BJ (cell line): ENCODE measurements around the gene CA7. TPM values are rescaled to one million over a fixed set of nuclear protein-coding genes. Genes with fewer than 3 reads are reported as not detected.

Experiments
- CTCF ChIA-PET: fragments of 350-600 bp; formaldehyde crosslinking; extraction: SDS; loops from one replicate; lab custom pipeline; 2021; ENCODE audit warnings: antibody characterized with exemption, inconsistent platforms; lab: Yijun Ruan, JAX
- POLR2A ChIA-PET: fragments of 300-600 bp; sonication (Branson Sonifier 250); formaldehyde crosslinking; extraction: SDS; loops from one replicate; lab custom pipeline; 2021; ENCODE audit warnings: antibody characterized with exemption; lab: Charles Lee
- DNase-seq: peaks from one replicate; pipeline ENCODE4 v3.0.0-alpha.2; 2011; ENCODE audit warnings: low read depth
- H3K27me3 ChIP-seq: 2 replicates; pipeline ENCODE4 v1.6.0; 2011; ENCODE audit warnings: low read length; ENCODE audit not compliant: control insufficient read depth, insufficient read depth
- H3K36me3 ChIP-seq: 2 replicates; pipeline ENCODE4 v1.5.1; 2011; ENCODE audit warnings: low read length; ENCODE audit not compliant: control insufficient read depth, insufficient read depth
- H3K4me3 ChIP-seq: 2 replicates; pipeline ENCODE4 v1.5.1; 2011; ENCODE audit warnings: low read depth, mild to moderate bottlenecking, control low read depth, low read length
- CTCF ChIP-seq: IDR thresholded peaks from 2 replicates; pipeline ENCODE4 v1.5.1; 2011; ENCODE audit warnings: low read depth, mild to moderate bottlenecking, control low read depth, inconsistent platforms, low read length, moderate library complexity; ENCODE audit not compliant: insufficient read depth
- polyA plus RNA-seq: library from polyadenylated mRNA; depleted of rRNA; stranded (reverse); fragments of >200 nt; gene quantifications from 2 replicates; pipeline ENCODE4 v1.2.3, GENCODE V29; 2011

CA7 gene
- polyA plus RNA-seq, 1 experiment: not detected

DNA sequence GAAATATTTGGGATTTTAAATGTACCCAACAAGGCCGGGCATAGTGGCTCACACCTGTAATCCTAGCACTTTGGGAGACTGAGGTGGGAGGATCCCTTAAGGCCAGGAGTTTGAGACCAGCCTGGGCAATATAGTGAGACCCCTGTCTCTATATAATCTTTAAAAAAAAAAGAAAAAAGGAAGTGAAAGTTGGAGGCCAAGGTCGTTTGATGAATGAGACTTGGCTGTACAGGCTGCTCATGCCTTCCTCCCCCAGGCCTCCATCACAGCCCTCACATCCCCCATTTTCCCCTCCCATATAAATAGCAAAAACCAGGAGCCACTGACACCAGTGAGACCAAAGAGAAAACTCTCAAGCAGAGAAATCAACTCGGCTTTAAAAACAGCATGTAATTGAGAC, 3.3 kb upstream of the CA7 start:
- POLR2A ChIA-PET: no interaction called here
- peaks cover 26% of the 10 kb centered on the region for H3K27me3 ChIP-seq
- no peaks in the 10 kb centered on the region for H3K36me3 ChIP-seq
- no peak for DNase-seq
- CTCF ChIA-PET: interaction anchor here (1.7 to 3.8 kb wide), 2 partner anchors 10 to 27 kb away, joined by 5 to 27 read pairs; partner anchors contain the start of gene NAE1
- H3K4me3 ChIP-seq: no peak overlapping the region
- TF ChIP-seq CTCF: no peak

DNA sequence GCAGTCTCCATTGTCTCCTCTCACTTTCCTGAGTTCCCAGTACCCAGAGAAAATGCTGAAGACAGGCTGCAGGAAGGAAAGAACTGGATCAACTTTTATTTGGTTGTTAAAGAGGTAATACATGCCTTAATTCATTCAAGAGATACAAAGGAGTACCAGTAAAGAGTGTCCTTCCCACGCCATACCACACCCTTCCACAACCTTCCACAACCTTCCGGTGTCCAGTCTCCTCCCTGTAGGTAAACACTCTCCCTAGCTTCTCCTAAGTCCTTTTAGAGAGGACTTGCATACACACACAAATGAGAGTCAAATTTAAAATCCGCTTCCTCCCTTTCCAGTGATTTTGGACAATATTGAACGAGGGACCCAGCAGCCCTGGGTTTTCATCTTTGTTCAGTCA, 2.8 kb upstream of the CA7 start:
- TF ChIP-seq CTCF: no peak
- DNase-seq: no peak
- Histone ChIP-seq H3K36me3 (no peaks in the 10 kb centered on the region), H3K27me3 (peaks cover 28% of the 10 kb centered on the region), H3K4me3 (no peak overlapping the region)
- CTCF ChIA-PET: interaction anchor here (0.6 to 3.8 kb wide), 5 partner anchors 10 to 70 kb away, joined by 3 to 27 read pairs (median 4); partner anchors contain the start of gene NAE1
- POLR2A ChIA-PET: no interaction called here

DNA sequence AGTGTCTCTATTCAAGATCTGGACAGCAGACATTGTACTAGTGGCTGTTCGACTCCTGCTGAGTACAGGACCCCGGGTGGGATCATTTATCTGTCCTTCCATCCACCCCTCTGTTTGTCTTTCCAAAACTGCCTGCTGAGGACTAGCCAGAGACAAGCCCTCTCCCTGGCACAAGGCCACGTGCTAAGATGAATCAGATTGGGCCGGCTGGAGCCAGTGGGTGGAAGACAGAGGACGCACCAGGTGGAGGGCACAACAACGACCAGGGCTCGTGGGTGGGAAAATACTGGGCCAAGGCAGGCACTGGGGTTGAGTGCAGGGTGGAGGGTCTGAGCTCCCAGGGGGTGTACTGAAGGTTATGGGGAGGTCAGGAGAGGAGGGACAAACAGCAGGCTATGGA, 1.4 kb upstream of the CA7 start:
- peaks cover 39% of the 10 kb centered on the region for H3K27me3 ChIP-seq
- POLR2A ChIA-PET: no interaction called here

DNA sequence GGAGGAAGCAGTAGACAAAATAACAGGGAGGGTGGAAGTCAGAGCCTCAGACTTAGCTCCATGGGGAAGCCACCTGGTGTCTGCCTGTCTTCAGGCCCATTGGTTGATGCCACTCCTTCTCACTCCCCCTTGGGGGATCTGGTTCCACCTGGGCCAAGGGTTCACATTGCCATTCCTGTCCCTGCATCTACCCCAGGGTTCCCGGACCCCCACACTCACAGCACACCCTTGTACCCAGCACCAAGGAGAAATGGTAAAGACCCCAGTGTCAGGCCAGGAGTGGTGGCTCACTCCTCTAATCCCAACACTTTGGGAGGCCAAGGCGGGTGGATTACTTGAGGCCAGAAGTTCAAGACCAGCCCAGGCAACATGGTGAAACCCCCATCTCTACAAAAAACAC, 1.0 kb upstream of the CA7 start:
- DNase-seq: no peak
- CTCF ChIA-PET: interaction anchor here (1.1 to 3.8 kb wide), 6 partner anchors 10 to 436 kb away, joined by 3 to 27 read pairs (median 6); partner anchors contain the start of gene NAE1

More for the DNA sequence above, 1.4 kb upstream of the CA7 start:
- no peak for TF ChIP-seq CTCF
- CTCF ChIA-PET: interaction anchor here (1.1 to 3.8 kb wide), 6 partner anchors 9 to 30 kb away, joined by 3 to 27 read pairs (median 6); partner anchors contain the start of gene NAE1
- Histone ChIP-seq H3K4me3 (no peak overlapping the region), H3K36me3 (no peaks in the 10 kb centered on the region)
- no peak for DNase-seq

GRCh38 chr16:66844009-66844341, 239 bp upstream of the CA7 start:
- Histone ChIP-seq H3K4me3 (peak overlapping the region; percentile 30), H3K36me3 (no peaks in the 10 kb centered on the region), H3K27me3 (peaks cover 44% of the 10 kb centered on the region)
- no peak for TF ChIP-seq CTCF
- no peak for DNase-seq
- CTCF ChIA-PET: interaction anchor here (1.3 to 3.8 kb wide), 5 partner anchors 13 to 437 kb away, joined by 3 to 27 read pairs (median 8); partner anchors contain the start of gene NAE1
- POLR2A ChIA-PET: no interaction called here

More for the DNA sequence above, 1.0 kb upstream of the CA7 start:
- Histone ChIP-seq H3K4me3 (no peak overlapping the region), H3K36me3 (no peaks in the 10 kb centered on the region), H3K27me3 (peaks cover 38% of the 10 kb centered on the region)
- no peak for TF ChIP-seq CTCF
- POLR2A ChIA-PET: no interaction called here
